ENCODE results near the gene DRC3.

GRCh38 chr17:18035704-18036103 is 63.0 kb downstream of the DRC3 start:
- TF ChIP-seq CTCF (conservative IDR thresholded peaks at IDR 0.05; ENCODE audit: low read depth, low read length), result no peak
- TF ChIP-seq EZH2 (IDR thresholded peaks at IDR 0.05; ENCODE audit: borderline replicate concordance, low read depth, low read length, poor library complexity, severe bottlenecking), result no peak
